HEK293T (cell line): ENCODE results near the gene CLDN3.

Experiments
- FOXA1 ChIP-seq: fragments of 450-650 bp; IDR thresholded peaks from 2 replicates; pipeline ENCODE4 v1.6.1; 2016; ENCODE audit warnings: mild to moderate bottlenecking
- NFRKB ChIP-seq: fragments of 450-650 bp; IDR thresholded peaks from 2 replicates; pipeline ENCODE4 v1.6.1; 2016; ENCODE audit warnings: mild to moderate bottlenecking, moderate library complexity
- TARDBP ChIP-seq: fragments of 450-650 bp; IDR thresholded peaks from 2 replicates; pipeline ENCODE4 v1.6.1; 2016

- TF ChIP-seq NFRKB, result no peak
- TF ChIP-seq FOXA1, result no peak
- no peak for TF ChIP-seq TARDBP
Measured at GRCh38 chr7:73721377-73721817, 48.7 kb downstream of the CLDN3 start.
